ENCODE results near the gene PSG1. TPM values are rescaled to one million over a fixed set of nuclear protein-coding genes. Genes with fewer than 3 reads are reported as not detected.
"Not testable (repeated sequence)": the region's sequence is repeated elsewhere in the genome, so short reads cannot be mapped to it uniquely, and the experiment has no call there.

The PSG1 gene
- total RNA-seq, 1 donor from 2014 or later: not detected

- H3K9me3 Mint-ChIP-seq (ENCODE audit: unreplicated experiment): peaks cover 12% of the 10 kb centered on the region
- not testable (repeated sequence) for H3K27me3 Mint-ChIP-seq (ENCODE audit: unreplicated experiment); H3K27ac Mint-ChIP-seq (ENCODE audit: unreplicated experiment); H3K4me1 Mint-ChIP-seq (ENCODE audit: unreplicated experiment); H3K36me3 Mint-ChIP-seq (ENCODE audit: unreplicated experiment); H3K4me3 Mint-ChIP-seq (ENCODE audit: unreplicated experiment)
- peak; percentile 79 for DNase-seq (ENCODE audit: extremely low spot score, unreplicated experiment)
Measured at GRCh38 chr19:42918377-42919069, 39.0 kb upstream of the PSG1 start.

- peaks cover 12% of the 10 kb centered on the region for H3K9me3 Mint-ChIP-seq (ENCODE audit: unreplicated experiment)
- not testable (repeated sequence) for H3K27ac Mint-ChIP-seq (ENCODE audit: unreplicated experiment); H3K4me3 Mint-ChIP-seq (ENCODE audit: unreplicated experiment); H3K27me3 Mint-ChIP-seq (ENCODE audit: unreplicated experiment); H3K4me1 Mint-ChIP-seq (ENCODE audit: unreplicated experiment); H3K36me3 Mint-ChIP-seq (ENCODE audit: unreplicated experiment)
- peak; percentile 53 for DNase-seq (ENCODE audit: extremely low spot score, unreplicated experiment)
Measured at GRCh38 chr19:42917634-42918033, 38.1 kb upstream of the PSG1 start, which contains the start of gene PSG6. PSG6 (minus strand) TSS chr19:42917894; CDS start chr19:42917792, 102 bp downstream.

- not testable (repeated sequence) for H3K4me1 Mint-ChIP-seq (ENCODE audit: unreplicated experiment); H3K4me3 Mint-ChIP-seq (ENCODE audit: unreplicated experiment); DNase-seq (ENCODE audit: extremely low spot score, unreplicated experiment); H3K27me3 Mint-ChIP-seq (ENCODE audit: unreplicated experiment); H3K36me3 Mint-ChIP-seq (ENCODE audit: unreplicated experiment); H3K9me3 Mint-ChIP-seq (ENCODE audit: unreplicated experiment); H3K27ac Mint-ChIP-seq (ENCODE audit: unreplicated experiment)
Measured at GRCh38 chr19:42916931-42917330, 37.4 kb upstream of the PSG1 start.

- not testable (repeated sequence) for H3K27me3 Mint-ChIP-seq (ENCODE audit: unreplicated experiment); H3K4me3 Mint-ChIP-seq (ENCODE audit: unreplicated experiment); H3K4me1 Mint-ChIP-seq (ENCODE audit: unreplicated experiment); H3K27ac Mint-ChIP-seq (ENCODE audit: unreplicated experiment); H3K36me3 Mint-ChIP-seq (ENCODE audit: unreplicated experiment)
- DNase-seq (ENCODE audit: extremely low spot score, unreplicated experiment): peak; percentile 44
- H3K9me3 Mint-ChIP-seq (ENCODE audit: unreplicated experiment): peaks cover 16% of the 10 kb centered on the region
Measured at GRCh38 chr19:42913516-42913915, 34.0 kb upstream of the PSG1 start.

GRCh38 chr19:42912941-42913340, 33.4 kb upstream of the PSG1 start:
- peak; percentile 40 for DNase-seq (ENCODE audit: extremely low spot score, unreplicated experiment)
- not testable (repeated sequence) for H3K27ac Mint-ChIP-seq (ENCODE audit: unreplicated experiment); H3K36me3 Mint-ChIP-seq (ENCODE audit: unreplicated experiment); H3K4me3 Mint-ChIP-seq (ENCODE audit: unreplicated experiment); H3K27me3 Mint-ChIP-seq (ENCODE audit: unreplicated experiment); H3K4me1 Mint-ChIP-seq (ENCODE audit: unreplicated experiment)
- peaks cover 20% of the 10 kb centered on the region for H3K9me3 Mint-ChIP-seq (ENCODE audit: unreplicated experiment)

- not testable (repeated sequence) for H3K36me3 Mint-ChIP-seq (ENCODE audit: unreplicated experiment); H3K4me3 Mint-ChIP-seq (ENCODE audit: unreplicated experiment); H3K27me3 Mint-ChIP-seq (ENCODE audit: unreplicated experiment); H3K27ac Mint-ChIP-seq (ENCODE audit: unreplicated experiment); DNase-seq (ENCODE audit: extremely low spot score, unreplicated experiment); H3K4me1 Mint-ChIP-seq (ENCODE audit: unreplicated experiment)
- H3K9me3 Mint-ChIP-seq (ENCODE audit: unreplicated experiment): peaks cover 21% of the 10 kb centered on the region
Measured at GRCh38 chr19:42911731-42912130, 32.2 kb upstream of the PSG1 start.

GRCh38 chr19:42906162-42906561, 26.6 kb upstream of the PSG1 start:
- H3K4me1 Mint-ChIP-seq (ENCODE audit: unreplicated experiment); H3K27ac Mint-ChIP-seq (ENCODE audit: unreplicated experiment); H3K4me3 Mint-ChIP-seq (ENCODE audit: unreplicated experiment); H3K36me3 Mint-ChIP-seq (ENCODE audit: unreplicated experiment); H3K27me3 Mint-ChIP-seq (ENCODE audit: unreplicated experiment): not testable (repeated sequence)
- peak; percentile 67 for DNase-seq (ENCODE audit: extremely low spot score, unreplicated experiment)
- H3K9me3 Mint-ChIP-seq (ENCODE audit: unreplicated experiment): peaks cover 42% of the 10 kb centered on the region

GRCh38 chr19:42900561-42900960, 21.0 kb upstream of the PSG1 start:
- H3K4me3 Mint-ChIP-seq (ENCODE audit: unreplicated experiment); H3K27me3 Mint-ChIP-seq (ENCODE audit: unreplicated experiment); H3K27ac Mint-ChIP-seq (ENCODE audit: unreplicated experiment); H3K36me3 Mint-ChIP-seq (ENCODE audit: unreplicated experiment); H3K4me1 Mint-ChIP-seq (ENCODE audit: unreplicated experiment); DNase-seq (ENCODE audit: extremely low spot score, unreplicated experiment): not testable (repeated sequence)
- peaks cover 37% of the 10 kb centered on the region for H3K9me3 Mint-ChIP-seq (ENCODE audit: unreplicated experiment)

- H3K4me3 Mint-ChIP-seq (ENCODE audit: unreplicated experiment); H3K4me1 Mint-ChIP-seq (ENCODE audit: unreplicated experiment); H3K27ac Mint-ChIP-seq (ENCODE audit: unreplicated experiment); H3K27me3 Mint-ChIP-seq (ENCODE audit: unreplicated experiment); H3K36me3 Mint-ChIP-seq (ENCODE audit: unreplicated experiment): not testable (repeated sequence)
- H3K9me3 Mint-ChIP-seq (ENCODE audit: unreplicated experiment): peaks cover 35% of the 10 kb centered on the region
- DNase-seq (ENCODE audit: extremely low spot score, unreplicated experiment): peak; percentile 54
Measured at GRCh38 chr19:42899674-42900073, 20.2 kb upstream of the PSG1 start.

- H3K4me3 Mint-ChIP-seq (ENCODE audit: unreplicated experiment); H3K27me3 Mint-ChIP-seq (ENCODE audit: unreplicated experiment); H3K36me3 Mint-ChIP-seq (ENCODE audit: unreplicated experiment); DNase-seq (ENCODE audit: extremely low spot score, unreplicated experiment); H3K4me1 Mint-ChIP-seq (ENCODE audit: unreplicated experiment); H3K27ac Mint-ChIP-seq (ENCODE audit: unreplicated experiment): not testable (repeated sequence)
- H3K9me3 Mint-ChIP-seq (ENCODE audit: unreplicated experiment): peaks cover 34% of the 10 kb centered on the region
Measured at GRCh38 chr19:42899110-42899509, 19.6 kb upstream of the PSG1 start.

GRCh38 chr19:42898656-42899055, 19.1 kb upstream of the PSG1 start:
- H3K36me3 Mint-ChIP-seq (ENCODE audit: unreplicated experiment); H3K4me3 Mint-ChIP-seq (ENCODE audit: unreplicated experiment); DNase-seq (ENCODE audit: extremely low spot score, unreplicated experiment); H3K4me1 Mint-ChIP-seq (ENCODE audit: unreplicated experiment); H3K27ac Mint-ChIP-seq (ENCODE audit: unreplicated experiment); H3K27me3 Mint-ChIP-seq (ENCODE audit: unreplicated experiment): not testable (repeated sequence)
- H3K9me3 Mint-ChIP-seq (ENCODE audit: unreplicated experiment): peaks cover 33% of the 10 kb centered on the region

GRCh38 chr19:42897729-42898128, 18.2 kb upstream of the PSG1 start:
- H3K4me1 Mint-ChIP-seq (ENCODE audit: unreplicated experiment); DNase-seq (ENCODE audit: extremely low spot score, unreplicated experiment); H3K4me3 Mint-ChIP-seq (ENCODE audit: unreplicated experiment); H3K36me3 Mint-ChIP-seq (ENCODE audit: unreplicated experiment); H3K27ac Mint-ChIP-seq (ENCODE audit: unreplicated experiment); H3K27me3 Mint-ChIP-seq (ENCODE audit: unreplicated experiment): not testable (repeated sequence)
- peaks cover 30% of the 10 kb centered on the region for H3K9me3 Mint-ChIP-seq (ENCODE audit: unreplicated experiment)
